IPS-15b (cell line): ENCODE measurements around the gene CRY1.
"Not testable (repeated sequence)": the region's sequence is repeated elsewhere in the genome, so short reads cannot be mapped to it uniquely, and the experiment has no call there.

Experiments used
- H3K27me3 ChIP-seq: one replicate; pipeline ENCODE4 v1.6.1; 2013; ENCODE audit warnings: low read length; ENCODE audit not compliant: control insufficient read depth, insufficient read depth
- H3K36me3 ChIP-seq: one replicate; pipeline ENCODE4 v1.6.1; 2013; ENCODE audit warnings: low read length; ENCODE audit not compliant: control insufficient read depth, insufficient read depth
- H3K4me1 ChIP-seq: one replicate; pipeline ENCODE4 v1.6.1; 2013; ENCODE audit warnings: mild to moderate bottlenecking, low read length; ENCODE audit not compliant: control insufficient read depth, insufficient read depth
- H3K4me3 ChIP-seq: one replicate; pipeline ENCODE4 v1.5.1; 2013; ENCODE audit warnings: low read depth, low read length
- H3K9ac ChIP-seq: one replicate; pipeline ENCODE4 v1.6.1; 2013; ENCODE audit warnings: low read depth, mild to moderate bottlenecking, low read length
- H3K9me3 ChIP-seq: one replicate; pipeline ENCODE4 v1.6.1; 2013; ENCODE audit warnings: mild to moderate bottlenecking, low read length; ENCODE audit not compliant: control insufficient read depth, insufficient read depth

Gene CRY1

DNA sequence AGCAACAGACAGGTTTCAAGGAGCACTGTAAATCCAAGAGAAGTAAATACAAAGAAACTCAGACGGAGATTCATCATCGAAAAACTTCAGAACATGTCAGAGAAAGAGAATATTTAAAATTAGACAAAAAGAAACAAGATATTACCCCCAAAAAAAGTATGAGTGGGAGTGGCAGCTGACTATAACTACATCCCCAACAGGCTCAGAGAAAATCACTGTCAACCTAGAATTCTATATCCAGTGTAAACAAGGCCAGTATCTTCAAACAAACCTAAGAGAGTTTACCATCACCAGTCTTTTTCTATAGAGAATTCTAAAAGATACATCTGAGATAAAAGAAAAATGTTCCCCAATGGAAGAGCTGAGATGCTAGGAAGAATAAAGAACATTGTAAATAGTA, 39.6 kb downstream of the CRY1 start:
- H3K9me3 ChIP-seq: no peaks in the 10 kb centered on the region
- H3K9ac ChIP-seq: no peak overlapping the region
- H3K4me1 ChIP-seq: peaks cover 2% of the 10 kb centered on the region
- H3K27me3 ChIP-seq: no peaks in the 10 kb centered on the region
- H3K36me3 ChIP-seq: no peaks in the 10 kb centered on the region
- no peak overlapping the region for H3K4me3 ChIP-seq

DNA sequence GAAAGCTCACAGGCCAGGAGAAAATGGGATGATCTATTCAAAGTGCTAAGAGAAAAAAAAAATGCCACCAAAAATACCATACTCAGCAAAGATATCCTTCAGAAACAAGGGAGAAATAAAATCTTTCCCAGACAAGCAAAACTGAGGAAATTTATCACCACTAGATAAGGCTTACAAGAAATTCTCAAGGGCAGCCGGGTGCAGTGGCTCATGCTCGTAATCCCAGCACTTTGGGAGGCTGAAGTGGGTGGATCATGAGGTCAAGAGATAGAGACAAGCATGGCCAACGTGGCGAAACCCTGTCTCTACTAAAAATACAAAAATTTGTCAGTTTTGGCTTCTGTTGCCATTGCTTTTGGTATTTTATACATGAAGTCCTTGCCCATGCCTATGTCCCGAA, 48.2 kb downstream of the CRY1 start:
- Histone ChIP-seq H3K9me3 (no peaks in the 10 kb centered on the region), H3K36me3 (no peaks in the 10 kb centered on the region), H3K4me3 (no peak overlapping the region), H3K4me1 (no peaks in the 10 kb centered on the region), H3K9ac (no peak overlapping the region), H3K27me3 (no peaks in the 10 kb centered on the region)

DNA sequence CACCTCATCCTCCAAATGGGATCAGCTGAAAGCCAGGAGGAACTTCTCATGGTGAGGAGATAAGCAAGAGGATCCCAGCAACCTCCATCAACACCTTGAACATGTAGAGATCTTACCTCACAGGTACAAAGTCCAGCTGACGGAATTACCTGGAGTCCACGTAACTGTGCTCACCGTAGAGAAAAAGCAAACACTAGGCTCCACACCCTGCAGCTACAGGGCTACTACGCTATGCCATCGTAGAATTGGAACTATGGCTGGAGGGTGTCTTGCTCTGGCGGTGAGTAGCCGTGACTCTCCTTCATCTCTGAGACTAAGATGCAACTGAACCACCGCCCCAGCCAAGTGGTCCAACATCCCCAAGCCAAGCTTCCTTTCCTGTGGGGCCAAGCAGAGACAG, 50.5 kb downstream of the CRY1 start:
- H3K36me3 ChIP-seq: no peaks in the 10 kb centered on the region
- H3K9ac ChIP-seq: no peak overlapping the region
- no peaks in the 10 kb centered on the region for H3K4me1 ChIP-seq

DNA sequence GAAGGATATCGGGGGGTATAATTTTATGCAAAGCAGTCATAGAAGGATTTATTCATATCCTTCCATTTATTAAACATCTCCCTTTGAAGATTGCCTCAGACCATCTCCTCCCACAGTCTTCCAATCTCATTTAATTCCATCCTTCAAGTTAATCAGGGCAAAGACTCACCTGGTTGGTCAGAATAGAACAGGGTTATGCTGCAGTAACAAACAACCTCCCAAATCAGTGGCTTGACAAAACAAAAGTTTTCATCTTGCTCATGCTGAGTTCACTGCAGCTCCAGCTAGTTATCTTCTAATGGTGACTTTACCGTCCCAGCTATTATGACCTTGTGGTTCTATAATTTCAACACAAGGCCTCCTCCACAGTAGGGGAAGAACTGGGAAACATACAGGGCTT, 57.6 kb downstream of the CRY1 start:
- H3K9ac ChIP-seq: no peak overlapping the region
- no peaks in the 10 kb centered on the region for H3K27me3 ChIP-seq

More for the DNA sequence above, 50.5 kb downstream of the CRY1 start:
- Histone ChIP-seq H3K9me3 (no peaks in the 10 kb centered on the region), H3K27me3 (no peaks in the 10 kb centered on the region), H3K4me3 (no peak overlapping the region)

DNA sequence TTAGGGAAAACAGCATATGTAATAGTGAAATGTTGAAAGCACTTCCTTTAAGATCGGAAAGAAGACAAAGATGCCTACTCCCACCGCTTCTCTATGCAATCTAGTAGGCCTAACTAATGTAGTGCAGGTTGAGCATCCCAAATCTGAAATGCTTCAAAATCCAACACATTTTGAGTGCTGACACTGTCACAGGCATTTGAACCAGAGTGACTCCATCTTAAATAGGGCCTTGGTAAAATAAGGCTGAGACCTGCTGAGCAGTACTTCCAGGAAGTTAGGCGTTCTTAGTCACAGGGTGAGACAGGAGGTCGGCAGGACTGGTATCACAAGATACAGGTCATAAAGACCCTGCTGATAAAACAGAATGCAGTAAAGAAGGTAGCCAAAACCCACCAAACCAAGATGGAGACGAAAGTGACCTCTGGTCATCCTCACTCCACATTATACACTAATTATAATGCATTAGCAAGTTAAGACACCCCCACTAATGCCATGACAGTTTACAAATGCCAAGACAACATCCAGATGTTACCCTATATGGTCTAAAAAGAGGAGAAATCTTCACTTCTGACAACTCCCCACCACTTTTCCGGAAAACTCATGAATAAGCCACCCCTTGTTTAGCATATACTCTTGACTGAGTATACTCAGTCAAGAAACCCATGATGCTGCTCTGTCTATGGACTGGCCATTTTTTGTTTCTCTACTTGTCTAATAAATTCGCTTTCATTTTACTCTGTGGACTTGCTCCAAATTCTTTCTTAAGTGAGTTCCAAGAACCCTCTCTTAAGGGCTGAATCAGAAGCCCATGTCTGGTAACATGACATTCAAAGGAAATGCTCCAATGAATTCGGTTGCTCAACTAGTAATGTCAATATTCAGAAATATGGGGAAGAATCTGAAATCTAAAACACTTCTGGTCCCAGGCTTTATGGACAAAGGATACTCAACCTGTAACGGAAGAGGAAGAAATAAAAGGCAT, 59.3 kb downstream of the CRY1 start:
- H3K4me1 ChIP-seq: no peaks in the 10 kb centered on the region
- H3K36me3 ChIP-seq: no peaks in the 10 kb centered on the region
- no peaks in the 10 kb centered on the region for H3K27me3 ChIP-seq
- no peak overlapping the region for H3K9ac ChIP-seq
- no peak overlapping the region for H3K4me3 ChIP-seq
- no peaks in the 10 kb centered on the region for H3K9me3 ChIP-seq

More for the DNA sequence above, 57.6 kb downstream of the CRY1 start:
- Histone ChIP-seq H3K4me1 (no peaks in the 10 kb centered on the region), H3K36me3 (no peaks in the 10 kb centered on the region), H3K4me3 (no peak overlapping the region), H3K9me3 (no peaks in the 10 kb centered on the region)

DNA sequence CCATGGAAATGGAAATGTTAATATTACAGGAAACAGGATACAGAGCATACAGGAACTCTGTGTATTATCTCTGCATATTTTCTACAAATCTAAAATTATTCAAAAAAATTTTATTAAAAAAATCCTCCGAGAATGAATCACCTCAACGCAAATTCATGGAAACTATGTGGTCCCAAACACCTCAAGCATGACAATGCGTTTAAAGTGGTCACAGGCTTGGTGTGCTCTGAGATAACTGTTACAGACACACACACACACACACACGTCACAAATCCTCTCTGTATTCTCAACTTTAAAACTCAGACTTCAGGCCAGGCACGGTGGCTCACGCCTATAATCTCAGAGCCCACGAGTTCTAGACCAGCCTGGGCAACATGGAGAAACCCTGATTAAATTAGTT, 61.1 kb downstream of the CRY1 start:
- H3K9ac ChIP-seq: no peak overlapping the region
- H3K36me3 ChIP-seq: no peaks in the 10 kb centered on the region
- no peaks in the 10 kb centered on the region for H3K9me3 ChIP-seq
- no peak overlapping the region for H3K4me3 ChIP-seq
- H3K4me1 ChIP-seq: no peaks in the 10 kb centered on the region
- no peaks in the 10 kb centered on the region for H3K27me3 ChIP-seq

DNA sequence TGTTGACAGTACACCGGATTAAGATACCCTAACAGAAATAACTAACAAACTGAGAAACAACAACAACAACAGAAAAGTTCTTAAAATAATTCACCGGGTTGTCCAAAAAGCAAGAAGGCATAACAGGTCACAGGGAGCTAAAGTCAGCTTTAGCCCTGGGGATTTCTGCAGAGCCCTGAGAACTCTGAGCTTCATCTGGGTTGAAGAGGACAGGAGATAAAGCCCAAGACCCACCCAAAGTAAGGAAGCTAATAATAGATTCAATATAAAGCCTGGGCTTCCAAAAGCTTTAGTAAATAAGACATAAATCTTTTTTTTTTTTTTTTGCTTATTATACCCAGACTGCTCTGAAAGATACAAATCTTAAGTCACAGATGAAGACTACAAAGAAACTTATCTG, 62.3 kb downstream of the CRY1 start:
- no peaks in the 10 kb centered on the region for H3K9me3 ChIP-seq
- no peaks in the 10 kb centered on the region for H3K4me1 ChIP-seq
- no peak overlapping the region for H3K4me3 ChIP-seq
- H3K36me3 ChIP-seq: no peaks in the 10 kb centered on the region
- no peak overlapping the region for H3K9ac ChIP-seq
- H3K27me3 ChIP-seq: no peaks in the 10 kb centered on the region

DNA sequence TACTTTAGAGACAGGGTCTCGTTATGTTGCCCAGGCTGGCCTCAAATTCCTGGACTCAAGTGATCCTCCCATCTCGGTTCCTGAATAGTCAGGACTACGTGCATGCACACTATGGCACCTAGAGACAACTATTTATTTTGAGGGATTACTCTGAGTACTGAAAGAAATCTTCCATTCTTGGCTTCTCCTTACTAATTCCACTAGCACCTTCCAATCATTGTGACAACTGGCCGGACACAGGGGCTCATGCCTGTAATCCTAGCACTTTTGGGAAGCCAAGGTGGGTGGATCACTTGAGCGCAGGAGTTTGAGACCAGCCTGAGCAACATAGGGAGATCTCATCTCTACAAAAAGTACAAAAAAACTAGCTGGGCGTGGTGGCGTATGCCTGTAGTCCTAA, 64.3 kb downstream of the CRY1 start:
- H3K9me3 ChIP-seq: no peaks in the 10 kb centered on the region
- no peaks in the 10 kb centered on the region for H3K36me3 ChIP-seq
- no peak overlapping the region for H3K9ac ChIP-seq
- H3K27me3 ChIP-seq: no peaks in the 10 kb centered on the region
- no peak overlapping the region for H3K4me3 ChIP-seq
- H3K4me1 ChIP-seq: peaks cover 2% of the 10 kb centered on the region

DNA sequence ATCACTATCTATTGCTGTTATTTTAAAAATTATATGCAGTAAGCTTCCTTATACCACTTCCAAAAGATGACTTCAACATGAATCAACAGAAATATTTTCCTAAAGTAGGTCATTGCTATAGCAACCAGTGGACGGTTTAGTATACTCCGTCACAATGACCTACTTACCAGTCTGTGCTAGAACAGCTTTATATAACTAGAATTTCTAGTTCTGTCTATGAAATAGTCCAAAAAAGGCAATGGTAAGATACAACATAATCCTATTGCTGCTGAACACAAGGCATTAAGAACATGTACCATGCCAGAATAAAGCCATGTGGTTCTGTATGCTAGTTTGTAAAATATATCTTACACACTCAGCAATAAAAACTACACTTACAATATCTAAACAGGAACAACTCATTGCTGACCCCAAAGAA, 65.7 kb downstream of the CRY1 start:
- Histone ChIP-seq H3K4me3 (no peak overlapping the region), H3K9ac (no peak overlapping the region), H3K4me1 (peaks cover 2% of the 10 kb centered on the region), H3K27me3 (no peaks in the 10 kb centered on the region), H3K9me3 (no peaks in the 10 kb centered on the region), H3K36me3 (no peaks in the 10 kb centered on the region)

DNA sequence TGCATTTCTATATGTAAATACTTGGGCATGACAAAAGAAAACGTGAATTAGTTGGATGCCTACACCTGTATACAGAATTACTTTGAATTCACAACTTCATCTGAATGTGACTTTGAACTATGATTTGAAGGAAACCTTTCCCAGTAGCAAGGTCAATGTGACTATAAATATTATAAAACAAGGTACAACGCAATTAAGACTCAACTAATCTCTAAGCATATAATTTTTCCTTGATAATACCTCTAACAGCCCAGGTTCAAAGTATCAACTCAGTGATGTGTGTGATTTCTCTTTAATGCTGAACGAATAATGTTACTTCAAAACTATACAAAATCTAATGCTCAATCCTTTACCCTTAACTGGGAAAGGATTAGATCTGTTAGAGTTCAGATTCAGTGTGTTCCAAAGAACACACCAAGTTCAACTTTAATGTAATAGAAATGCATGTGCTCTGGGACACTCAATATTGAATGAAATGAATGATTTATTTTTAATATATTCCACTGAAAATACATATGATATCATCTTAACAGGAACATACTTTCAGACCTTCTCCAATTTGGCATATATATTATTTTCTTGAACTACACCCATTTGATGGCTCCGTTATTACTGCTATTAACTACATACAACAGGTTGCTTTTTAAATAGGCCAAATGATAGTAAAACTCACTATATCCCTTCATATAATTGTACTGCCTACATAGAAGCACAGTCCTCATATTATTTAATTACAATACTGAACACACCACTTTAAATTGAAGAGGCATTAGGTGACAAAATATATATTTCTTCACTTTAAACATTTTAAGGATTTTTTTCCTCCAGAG, 66.3 kb downstream of the CRY1 start:
- H3K4me3 ChIP-seq: no peak overlapping the region

DNA sequence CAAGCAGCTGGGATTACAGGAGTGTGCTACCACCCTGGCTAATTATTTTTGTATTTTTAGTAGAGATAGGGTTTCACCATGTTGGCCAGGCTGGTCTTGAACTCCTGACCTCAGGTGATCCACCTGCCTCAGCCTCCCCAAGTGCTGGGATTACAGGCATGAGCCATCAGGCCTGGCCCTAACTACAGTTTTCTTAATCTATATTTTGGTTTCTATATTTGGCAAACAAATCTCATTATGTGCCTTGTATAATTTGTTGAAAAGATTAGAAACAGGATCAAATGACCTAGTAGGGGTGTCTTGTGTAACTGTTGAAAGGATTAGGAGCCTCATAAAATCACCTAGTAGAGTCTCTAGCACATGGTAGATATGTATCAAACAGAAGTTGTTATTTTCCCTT, 67.0 kb downstream of the CRY1 start:
- H3K4me1 ChIP-seq, H3K9me3 ChIP-seq, H3K36me3 ChIP-seq, H3K9ac ChIP-seq, H3K4me3 ChIP-seq, H3K27me3 ChIP-seq: not testable (repeated sequence)

More for the DNA sequence above, 66.3 kb downstream of the CRY1 start:
- Histone ChIP-seq H3K9me3 (no peaks in the 10 kb centered on the region), H3K9ac (no peak overlapping the region), H3K36me3 (no peaks in the 10 kb centered on the region), H3K27me3 (no peaks in the 10 kb centered on the region), H3K4me1 (peaks cover 2% of the 10 kb centered on the region)
